ENCODE measurements around the gene GAS2. TPM values are rescaled to one million over a fixed set of nuclear protein-coding genes. Genes with fewer than 3 reads are reported as not detected.

GAS2 gene
- total RNA-seq, 1 donor from 2014 or later, result 0.70 TPM

- Mint-ChIP-seq H3K4me1 (ENCODE audit: unreplicated experiment) (no peaks in the 10 kb centered on the region), H3K36me3 (ENCODE audit: unreplicated experiment) (no peaks in the 10 kb centered on the region), H3K4me3 (ENCODE audit: unreplicated experiment) (no peak overlapping the region), H3K27ac (ENCODE audit: unreplicated experiment) (no peak overlapping the region), H3K27me3 (ENCODE audit: unreplicated experiment) (peaks cover 29% of the 10 kb centered on the region), H3K9me3 (ENCODE audit: unreplicated experiment) (no peaks in the 10 kb centered on the region)
- TF ChIP-seq CTCF (IDR thresholded peaks at IDR 0.05), result no peak
- DNase-seq (ENCODE audit: extremely low spot score, unreplicated experiment), result no peak
Observed at GRCh38 chr11:22723274-22723673, 56.9 kb downstream of the GAS2 start.

- no peak overlapping the region for H3K4me3 Mint-ChIP-seq (ENCODE audit: unreplicated experiment)
- no peaks in the 10 kb centered on the region for H3K9me3 Mint-ChIP-seq (ENCODE audit: unreplicated experiment)
- H3K36me3 Mint-ChIP-seq (ENCODE audit: unreplicated experiment), result no peaks in the 10 kb centered on the region
- H3K4me1 Mint-ChIP-seq (ENCODE audit: unreplicated experiment), result no peaks in the 10 kb centered on the region
- DNase-seq (ENCODE audit: extremely low spot score, unreplicated experiment), result no peak
- no peak overlapping the region for H3K27ac Mint-ChIP-seq (ENCODE audit: unreplicated experiment)
- no peak for TF ChIP-seq CTCF (IDR thresholded peaks at IDR 0.05)
- H3K27me3 Mint-ChIP-seq (ENCODE audit: unreplicated experiment), result peaks cover 28% of the 10 kb centered on the region
Observed at GRCh38 chr11:22725079-22725478, 58.7 kb downstream of the GAS2 start.

- Mint-ChIP-seq H3K36me3 (ENCODE audit: unreplicated experiment) (no peaks in the 10 kb centered on the region), H3K4me1 (ENCODE audit: unreplicated experiment) (peaks cover 3% of the 10 kb centered on the region), H3K4me3 (ENCODE audit: unreplicated experiment) (no peak overlapping the region), H3K9me3 (ENCODE audit: unreplicated experiment) (no peaks in the 10 kb centered on the region), H3K27ac (ENCODE audit: unreplicated experiment) (no peak overlapping the region), H3K27me3 (ENCODE audit: unreplicated experiment) (peaks cover 26% of the 10 kb centered on the region)
- no peak for TF ChIP-seq CTCF (IDR thresholded peaks at IDR 0.05)
- no peak for DNase-seq (ENCODE audit: extremely low spot score, unreplicated experiment)
Observed at GRCh38 chr11:22728600-22729389, 62.4 kb downstream of the GAS2 start.

GRCh38 chr11:22730319-22730718 lies 63.9 kb downstream of the GAS2 start:
- Mint-ChIP-seq H3K9me3 (ENCODE audit: unreplicated experiment) (no peaks in the 10 kb centered on the region), H3K27ac (ENCODE audit: unreplicated experiment) (no peak overlapping the region), H3K27me3 (ENCODE audit: unreplicated experiment) (peaks cover 27% of the 10 kb centered on the region), H3K4me1 (ENCODE audit: unreplicated experiment) (peaks cover 3% of the 10 kb centered on the region), H3K36me3 (ENCODE audit: unreplicated experiment) (no peaks in the 10 kb centered on the region), H3K4me3 (ENCODE audit: unreplicated experiment) (no peak overlapping the region)
- DNase-seq (ENCODE audit: extremely low spot score, unreplicated experiment), result no peak
- TF ChIP-seq CTCF (IDR thresholded peaks at IDR 0.05), result peak; percentile 37

- Mint-ChIP-seq H3K27me3 (ENCODE audit: unreplicated experiment) (peaks cover 21% of the 10 kb centered on the region), H3K27ac (ENCODE audit: unreplicated experiment) (no peak overlapping the region), H3K4me3 (ENCODE audit: unreplicated experiment) (no peak overlapping the region), H3K9me3 (ENCODE audit: unreplicated experiment) (no peaks in the 10 kb centered on the region), H3K36me3 (ENCODE audit: unreplicated experiment) (no peaks in the 10 kb centered on the region), H3K4me1 (ENCODE audit: unreplicated experiment) (peaks cover 3% of the 10 kb centered on the region)
- no peak for DNase-seq (ENCODE audit: extremely low spot score, unreplicated experiment)
- TF ChIP-seq CTCF (IDR thresholded peaks at IDR 0.05), result no peak
Observed at GRCh38 chr11:22732588-22732987, 66.2 kb downstream of the GAS2 start.
